ENCODE results near the gene RAPGEF5. TPM values are rescaled to one million over a fixed set of nuclear protein-coding genes. Genes with fewer than 3 reads are reported as not detected.

RAPGEF5 gene
- total RNA-seq, 4 donors from 2014 or later, result 7.4 to 16.2 (median 12.1) TPM

- H3K27me3 ChIP-seq, result no peaks in the 10 kb centered on the region
- TF ChIP-seq POLR2A (IDR thresholded peaks at IDR 0.05), result no peak
- TF ChIP-seq CTCF (IDR thresholded peaks at IDR 0.05 in 4 of 5, conservative IDR thresholded peaks at IDR 0.05 in 1 of 5), result no peak
- DNase-seq (no peak), ATAC-seq (no peak)
- H3K4me3 ChIP-seq, result no peak overlapping the region
- intact Hi-C loops (cut with DNase I; ENCODE audit: low total_unique reads) (no loop called here), in situ Hi-C loops (cut with MboI; ENCODE audit: low sequenced_read_pairs in 4 of 4) (no loop called here)
- no peaks in the 10 kb centered on the region for H3K4me1 ChIP-seq
- no peaks in the 10 kb centered on the region for H3K9me3 ChIP-seq
- no peak overlapping the region for H3K27ac ChIP-seq
- H3K36me3 ChIP-seq, result no peaks in the 10 kb centered on the region
Measured at GRCh38 chr7:22185559-22185958, 171.4 kb downstream of the RAPGEF5 start.

GRCh38 chr7:22184549-22185199 lies 172.3 kb downstream of the RAPGEF5 start:
- H3K4me1 ChIP-seq, result no peaks in the 10 kb centered on the region

GRCh38 chr7:22183522-22184280 lies 173.3 kb downstream of the RAPGEF5 start:
- H3K9me3 ChIP-seq, result no peaks in the 10 kb centered on the region
- TF ChIP-seq POLR2A (IDR thresholded peaks at IDR 0.05) (no peak), CTCF (IDR thresholded peaks at IDR 0.05 in 4 of 5, conservative IDR thresholded peaks at IDR 0.05 in 1 of 5) (no peak)

More at GRCh38 chr7:22184549-22185199, 172.3 kb downstream of the RAPGEF5 start:
- Histone ChIP-seq H3K27ac (no peak overlapping the region), H3K9me3 (no peaks in the 10 kb centered on the region), H3K27me3 (no peaks in the 10 kb centered on the region), H3K36me3 (no peaks in the 10 kb centered on the region), H3K4me3 (no peak overlapping the region)
- in situ Hi-C loops (cut with MboI; ENCODE audit: low sequenced_read_pairs in 4 of 4), result no loop called here
- ATAC-seq (no peak), DNase-seq (no peak)
- intact Hi-C loops (cut with DNase I; ENCODE audit: low total_unique reads), result no loop called here
- no peak for TF ChIP-seq CTCF (IDR thresholded peaks at IDR 0.05 in 4 of 5, conservative IDR thresholded peaks at IDR 0.05 in 1 of 5)
- no peak for TF ChIP-seq POLR2A (IDR thresholded peaks at IDR 0.05)

GRCh38 chr7:22182149-22182548 lies 174.8 kb downstream of the RAPGEF5 start:
- intact Hi-C loops (cut with DNase I; ENCODE audit: low total_unique reads), result no loop called here
- Histone ChIP-seq H3K9me3 (no peaks in the 10 kb centered on the region), H3K4me3 (no peak overlapping the region), H3K27ac (no peak overlapping the region), H3K36me3 (no peaks in the 10 kb centered on the region), H3K4me1 (no peaks in the 10 kb centered on the region), H3K27me3 (no peaks in the 10 kb centered on the region)
- in situ Hi-C loops (cut with MboI; ENCODE audit: low sequenced_read_pairs in 4 of 4), result no loop called here
- ATAC-seq, result no peak
- DNase-seq, result no peak
- TF ChIP-seq CTCF (IDR thresholded peaks at IDR 0.05 in 4 of 5, conservative IDR thresholded peaks at IDR 0.05 in 1 of 5) (no peak), POLR2A (IDR thresholded peaks at IDR 0.05) (no peak)

More at GRCh38 chr7:22183522-22184280, 173.3 kb downstream of the RAPGEF5 start:
- no peaks in the 10 kb centered on the region for H3K36me3 ChIP-seq
- in situ Hi-C loops (cut with MboI; ENCODE audit: low sequenced_read_pairs in 4 of 4) (no loop called here), intact Hi-C loops (cut with DNase I; ENCODE audit: low total_unique reads) (no loop called here)
- H3K4me1 ChIP-seq, result no peaks in the 10 kb centered on the region
- no peak overlapping the region for H3K4me3 ChIP-seq
- H3K27me3 ChIP-seq, result no peaks in the 10 kb centered on the region
- no peak overlapping the region for H3K27ac ChIP-seq
- no peak for DNase-seq
- no peak for ATAC-seq

All from gastrocnemius medialis (tissue), 4 donors.